ENCODE data around the gene TRAPPC12. TPM values are rescaled to one million over a fixed set of nuclear protein-coding genes. Genes with fewer than 3 reads are reported as not detected.

TRAPPC12 gene
- polyA plus RNA-seq, 1 donor (not counting 4 experiments of a cell fraction or from before 2014, with no cell fraction given): 44.2 TPM

- no peaks in the 10 kb centered on the region for H3K9me3 ChIP-seq (ENCODE audit: control insufficient read depth, low read depth, low read length)
- H4K20me1 ChIP-seq (ENCODE audit: control insufficient read depth, extremely low read depth, insufficient read depth, low read length): no peaks in the 10 kb centered on the region
- FAIRE-seq (no peak), DNase-seq (ENCODE audit: low read depth, low spot score) (no peak)
- no peaks in the 10 kb centered on the region for H3K27me3 ChIP-seq (ENCODE audit: control insufficient read depth, extremely low read depth, insufficient read depth, low read length)
- H2AFZ ChIP-seq (ENCODE audit: control insufficient read depth, low read length): no peak overlapping the region
- dilution Hi-C loops (cut with MboI; ENCODE audit: extremely low pct_ligation_motif_present, low sequenced_read_pairs): no loop called here
- H3K4me1 ChIP-seq (ENCODE audit: control insufficient read depth, extremely low read depth, insufficient read depth, low read length): no peaks in the 10 kb centered on the region
- TF ChIP-seq CTCF (optimal IDR thresholded peaks at IDR 0.05 in 1 of 3, IDR thresholded peaks at IDR 0.05 in 1 of 3, conservative IDR thresholded peaks at IDR 0.05 in 1 of 3; ENCODE audit: extremely low read depth in 1 of 3, insufficient read depth in 2 of 3, low read length in 3 of 3) (no peak), EZH2 (IDR thresholded peaks at IDR 0.05; ENCODE audit: low read length) (no peak)
- no peak overlapping the region for H3K4me2 ChIP-seq (ENCODE audit: control insufficient read depth, extremely low read depth, insufficient read depth, low read depth, low read length)
- H3K9ac ChIP-seq (ENCODE audit: control insufficient read depth, extremely low read depth, insufficient read depth, low read length): no peak overlapping the region
- no peaks in the 10 kb centered on the region for H3K36me3 ChIP-seq (ENCODE audit: control insufficient read depth in 2 of 2, extremely low read depth in 1 of 2, insufficient read depth in 2 of 2, low read length in 2 of 2)
- H3K79me2 ChIP-seq (ENCODE audit: control insufficient read depth, insufficient read depth, low read length): peaks cover 55% of the 10 kb centered on the region
- no peak overlapping the region for H3K27ac ChIP-seq (ENCODE audit: control insufficient read depth, insufficient read depth, low read length)
- H3K9me1 ChIP-seq (ENCODE audit: control insufficient read depth, extremely low read depth, insufficient read depth, low read length): no peaks in the 10 kb centered on the region
- H3K4me3 ChIP-seq (ENCODE audit: control insufficient read depth in 2 of 3, extremely low read depth in 1 of 3, insufficient read depth in 2 of 3, low read depth in 1 of 3, low read length in 3 of 3): no peak overlapping the region
These were observed 17.7 kb upstream of the TRAPPC12 start for GRCh38 chr2:3361518-3362389.

GRCh38 chr2:3365219-3365618, 14.3 kb upstream of the TRAPPC12 start:
- dilution Hi-C loops (cut with MboI; ENCODE audit: extremely low pct_ligation_motif_present, low sequenced_read_pairs): no loop called here
- H3K4me3 ChIP-seq (ENCODE audit: control insufficient read depth in 2 of 3, extremely low read depth in 1 of 3, insufficient read depth in 2 of 3, low read depth in 1 of 3, low read length in 3 of 3): no peak overlapping the region
- H3K4me2 ChIP-seq (ENCODE audit: control insufficient read depth, extremely low read depth, insufficient read depth, low read depth, low read length): no peak overlapping the region
- H3K9me1 ChIP-seq (ENCODE audit: control insufficient read depth, extremely low read depth, insufficient read depth, low read length): no peaks in the 10 kb centered on the region
- peaks cover 58% of the 10 kb centered on the region for H3K79me2 ChIP-seq (ENCODE audit: control insufficient read depth, insufficient read depth, low read length)
- no peak overlapping the region for H3K27ac ChIP-seq (ENCODE audit: control insufficient read depth, insufficient read depth, low read length)
- H3K9me3 ChIP-seq (ENCODE audit: control insufficient read depth, low read depth, low read length): no peaks in the 10 kb centered on the region
- TF ChIP-seq CTCF (optimal IDR thresholded peaks at IDR 0.05 in 1 of 3, IDR thresholded peaks at IDR 0.05 in 1 of 3, conservative IDR thresholded peaks at IDR 0.05 in 1 of 3; ENCODE audit: extremely low read depth in 1 of 3, insufficient read depth in 2 of 3, low read length in 3 of 3) (no peak), EZH2 (IDR thresholded peaks at IDR 0.05; ENCODE audit: low read length) (no peak)
- H3K4me1 ChIP-seq (ENCODE audit: control insufficient read depth, extremely low read depth, insufficient read depth, low read length): no peaks in the 10 kb centered on the region
- H3K9ac ChIP-seq (ENCODE audit: control insufficient read depth, extremely low read depth, insufficient read depth, low read length): no peak overlapping the region
- no peak for FAIRE-seq
- DNase-seq (ENCODE audit: low read depth, low spot score): no peak
- no peak overlapping the region for H2AFZ ChIP-seq (ENCODE audit: control insufficient read depth, low read length)
- no peaks in the 10 kb centered on the region for H4K20me1 ChIP-seq (ENCODE audit: control insufficient read depth, extremely low read depth, insufficient read depth, low read length)
- no peaks in the 10 kb centered on the region for H3K36me3 ChIP-seq (ENCODE audit: control insufficient read depth in 2 of 2, extremely low read depth in 1 of 2, insufficient read depth in 2 of 2, low read length in 2 of 2)
- no peaks in the 10 kb centered on the region for H3K27me3 ChIP-seq (ENCODE audit: control insufficient read depth, extremely low read depth, insufficient read depth, low read length)
